ENCODE data around the gene ACSL4.
A peak's percentile ranks its signal among the peaks of the same experiment; 100 is the strongest.
"Not testable (repeated sequence)": the region's sequence is repeated elsewhere in the genome, so short reads cannot be mapped to it uniquely, and the experiment has no call there.

Gene ACSL4

GRCh38 chrX:109660435-109661143 is 72.5 kb downstream of the ACSL4 start:
- no peak for DNase-seq

GRCh38 chrX:109658391-109658790 is 74.7 kb downstream of the ACSL4 start:
- DNase-seq, result no peak

- not testable (repeated sequence) for DNase-seq
These were observed 75.7 kb downstream of the ACSL4 start for GRCh38 chrX:109657364-109657763.

- no peak for DNase-seq
These were observed 76.3 kb downstream of the ACSL4 start for GRCh38 chrX:109656774-109657173.

- no peak for DNase-seq
These were observed 77.4 kb downstream of the ACSL4 start for GRCh38 chrX:109655502-109656201.

- DNase-seq, result no peak
These were observed 78.4 kb downstream of the ACSL4 start for GRCh38 chrX:109654516-109655109.

GRCh38 chrX:109644671-109645070 is 88.4 kb downstream of the ACSL4 start:
- DNase-seq, result not testable (repeated sequence)

GRCh38 chrX:109643687-109644086 is 89.4 kb downstream of the ACSL4 start:
- DNase-seq, result no peak

GRCh38 chrX:109638158-109638557 is 94.9 kb downstream of the ACSL4 start:
- no peak for DNase-seq

GRCh38 chrX:109637477-109637876 is 95.6 kb downstream of the ACSL4 start:
- not testable (repeated sequence) for DNase-seq

- DNase-seq, result peak; percentile 18 to 59
These were observed 97.9 kb downstream of the ACSL4 start for GRCh38 chrX:109635146-109635545.

- DNase-seq, result no peak
These were observed 100.1 kb downstream of the ACSL4 start for GRCh38 chrX:109632906-109633504.

- DNase-seq, result no peak
These were observed 103.7 kb downstream of the ACSL4 start for GRCh38 chrX:109629310-109629709.

- no peak for DNase-seq
These were observed 106.4 kb downstream of the ACSL4 start for GRCh38 chrX:109626637-109627036.

- no peak for DNase-seq
These were observed 108.1 kb downstream of the ACSL4 start, which contains the start of gene KCNE5 for GRCh38 chrX:109624641-109625616. Gene KCNE5 (minus strand): TSS chrX:109625172. CDS start chrX:109625020, 152 bp downstream.

GRCh38 chrX:109623997-109624396 is 109.1 kb downstream of the ACSL4 start:
- no peak for DNase-seq

GRCh38 chrX:109622270-109622669 is 110.8 kb downstream of the ACSL4 start:
- DNase-seq, result no peak

- DNase-seq, result peak; percentile 74 to 79
These were observed 113.3 kb downstream of the ACSL4 start for GRCh38 chrX:109619771-109620170.

- DNase-seq, result no peak
These were observed 118.1 kb downstream of the ACSL4 start for GRCh38 chrX:109614951-109615350.

- DNase-seq, result no peak
These were observed 131.6 kb downstream of the ACSL4 start for GRCh38 chrX:109601486-109601885.

- DNase-seq, result peak; percentile 3 to 22
These were observed 132.8 kb downstream of the ACSL4 start for GRCh38 chrX:109600237-109600651.

- DNase-seq, result no peak
These were observed 137.0 kb downstream of the ACSL4 start for GRCh38 chrX:109596015-109596414.
